Measurements from ENCODE around the gene BCORL1. TPM values are rescaled to one million over a fixed set of nuclear protein-coding genes. Genes with fewer than 3 reads are reported as not detected.

BCORL1 gene
- total and polyA plus RNA-seq, 2 donors from 2014 or later, result 3.9 to 14.1 TPM

- TF ChIP-seq CTCF (IDR thresholded peaks at IDR 0.05; ENCODE audit: borderline replicate concordance, extremely low read depth, insufficient read depth), result no peak
- H3K4me3 ChIP-seq (ENCODE audit: low read length in 3 of 3), result peak overlapping the region in 1 of 3 donors; percentile 7
- no peak overlapping the region for H3K27ac ChIP-seq (ENCODE audit: low read depth in 2 of 2, low read length in 2 of 2)
- no peaks in the 10 kb centered on the region for H3K4me1 ChIP-seq (ENCODE audit: control insufficient read depth in 2 of 3, insufficient read depth in 2 of 3, low read depth in 1 of 3, low read length in 3 of 3)
- no peak overlapping the region for H3K9ac ChIP-seq (ENCODE audit: low read length in 3 of 3)
- intact Hi-C loops (cut with DNase I), result no loop called here
- FAIRE-seq, result no peak
- no peaks in the 10 kb centered on the region for H3K9me3 ChIP-seq (ENCODE audit: control insufficient read depth in 2 of 3, insufficient read depth in 1 of 3, low read length in 3 of 3)
- H3K27me3 ChIP-seq (ENCODE audit: control insufficient read depth, insufficient read depth, low read length), result no peaks in the 10 kb centered on the region
- peak; percentile 82 to 92 (median 85) for DNase-seq
- H3K36me3 ChIP-seq (ENCODE audit: control insufficient read depth in 2 of 3, insufficient read depth in 3 of 3, low read length in 3 of 3), result peaks cover 0 to 18% (median 11%) of the 10 kb centered on the region in 3 donors
These were observed 41.7 kb downstream of the BCORL1 start for GRCh38 chrX:130024127-130024526.

GRCh38 chrX:130025256-130025655, 42.8 kb downstream of the BCORL1 start:
- no peak for TF ChIP-seq CTCF (IDR thresholded peaks at IDR 0.05; ENCODE audit: borderline replicate concordance, extremely low read depth, insufficient read depth)
- Histone ChIP-seq H3K36me3 (ENCODE audit: control insufficient read depth in 2 of 3, insufficient read depth in 3 of 3, low read length in 3 of 3) (peaks cover 0 to 27% (median 15%) of the 10 kb centered on the region in 3 donors), H3K27ac (ENCODE audit: low read depth in 2 of 2, low read length in 2 of 2) (no peak overlapping the region), H3K4me3 (ENCODE audit: low read length in 3 of 3) (no peak overlapping the region), H3K4me1 (ENCODE audit: control insufficient read depth in 2 of 3, insufficient read depth in 2 of 3, low read depth in 1 of 3, low read length in 3 of 3) (no peaks in the 10 kb centered on the region), H3K27me3 (ENCODE audit: control insufficient read depth, insufficient read depth, low read length) (no peaks in the 10 kb centered on the region), H3K9me3 (ENCODE audit: control insufficient read depth in 2 of 3, insufficient read depth in 1 of 3, low read length in 3 of 3) (no peaks in the 10 kb centered on the region), H3K9ac (ENCODE audit: low read length in 3 of 3) (no peak overlapping the region)
- intact Hi-C loops (cut with DNase I), result no loop called here
- no peak for FAIRE-seq
- no peak for DNase-seq

- DNase-seq, result no peak
- intact Hi-C loops (cut with DNase I), result no loop called here
- H3K4me3 ChIP-seq (ENCODE audit: low read length in 3 of 3), result no peak overlapping the region
- H3K27ac ChIP-seq (ENCODE audit: low read depth in 2 of 2, low read length in 2 of 2), result no peak overlapping the region
- no peaks in the 10 kb centered on the region for H3K27me3 ChIP-seq (ENCODE audit: control insufficient read depth, insufficient read depth, low read length)
- H3K36me3 ChIP-seq (ENCODE audit: control insufficient read depth in 2 of 3, insufficient read depth in 3 of 3, low read length in 3 of 3), result peaks cover 0 to 29% (median 12%) of the 10 kb centered on the region in 3 donors
- FAIRE-seq, result no peak
- H3K4me1 ChIP-seq (ENCODE audit: control insufficient read depth in 2 of 3, insufficient read depth in 2 of 3, low read depth in 1 of 3, low read length in 3 of 3), result no peaks in the 10 kb centered on the region
- no peak overlapping the region for H3K9ac ChIP-seq (ENCODE audit: low read length in 3 of 3)
- H3K9me3 ChIP-seq (ENCODE audit: control insufficient read depth in 2 of 3, insufficient read depth in 1 of 3, low read length in 3 of 3), result no peaks in the 10 kb centered on the region
- TF ChIP-seq CTCF (IDR thresholded peaks at IDR 0.05; ENCODE audit: borderline replicate concordance, extremely low read depth, insufficient read depth), result no peak
These were observed 45.1 kb downstream of the BCORL1 start for GRCh38 chrX:130027569-130027968.

GRCh38 chrX:130028196-130028595, 45.8 kb downstream of the BCORL1 start:
- Histone ChIP-seq H3K36me3 (ENCODE audit: control insufficient read depth in 2 of 3, insufficient read depth in 3 of 3, low read length in 3 of 3) (peaks cover 0 to 26% (median 12%) of the 10 kb centered on the region in 3 donors), H3K9me3 (ENCODE audit: control insufficient read depth in 2 of 3, insufficient read depth in 1 of 3, low read length in 3 of 3) (no peaks in the 10 kb centered on the region), H3K27me3 (ENCODE audit: control insufficient read depth, insufficient read depth, low read length) (no peaks in the 10 kb centered on the region), H3K4me1 (ENCODE audit: control insufficient read depth in 2 of 3, insufficient read depth in 2 of 3, low read depth in 1 of 3, low read length in 3 of 3) (no peaks in the 10 kb centered on the region), H3K4me3 (ENCODE audit: low read length in 3 of 3) (no peak overlapping the region), H3K27ac (ENCODE audit: low read depth in 2 of 2, low read length in 2 of 2) (no peak overlapping the region), H3K9ac (ENCODE audit: low read length in 3 of 3) (no peak overlapping the region)
- DNase-seq (peak in 1 of 5 donors; percentile 7), FAIRE-seq (no peak)
- TF ChIP-seq CTCF (IDR thresholded peaks at IDR 0.05; ENCODE audit: borderline replicate concordance, extremely low read depth, insufficient read depth), result peak; percentile 43
- intact Hi-C loops (cut with DNase I), result no loop called here

Measured in kidney (tissue), 14 donors.